ENCODE data around the gene TNPO1.
"Not testable (repeated sequence)": the region's sequence is repeated elsewhere in the genome, so short reads cannot be mapped to it uniquely, and the experiment has no call there.

Gene TNPO1

DNA sequence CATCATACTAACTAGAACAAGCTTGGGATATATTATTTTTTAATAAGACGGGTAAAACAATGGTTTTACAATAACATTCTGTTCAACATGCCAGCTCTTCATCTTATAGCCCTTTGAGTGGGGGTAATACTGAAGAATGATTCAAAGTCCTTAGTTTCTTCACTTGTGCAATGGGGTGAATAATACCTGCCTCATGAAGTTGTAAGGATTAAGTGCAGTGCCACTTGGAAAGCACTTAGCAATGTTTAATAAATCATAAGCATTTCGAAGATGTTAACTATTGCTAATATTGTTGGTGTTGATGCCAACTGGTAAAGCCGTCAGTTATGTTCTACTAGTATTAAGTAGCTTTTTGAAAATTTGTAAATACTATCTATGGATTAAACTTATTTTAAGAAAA, 38.0 kb downstream of the TNPO1 start:
- no peak for DNase-seq (ENCODE audit: low read depth in 2 of 2)

GRCh38 chr5:72855821-72856220, 39.4 kb downstream of the TNPO1 start:
- DNase-seq (ENCODE audit: low read depth in 2 of 2) = no peak

DNA sequence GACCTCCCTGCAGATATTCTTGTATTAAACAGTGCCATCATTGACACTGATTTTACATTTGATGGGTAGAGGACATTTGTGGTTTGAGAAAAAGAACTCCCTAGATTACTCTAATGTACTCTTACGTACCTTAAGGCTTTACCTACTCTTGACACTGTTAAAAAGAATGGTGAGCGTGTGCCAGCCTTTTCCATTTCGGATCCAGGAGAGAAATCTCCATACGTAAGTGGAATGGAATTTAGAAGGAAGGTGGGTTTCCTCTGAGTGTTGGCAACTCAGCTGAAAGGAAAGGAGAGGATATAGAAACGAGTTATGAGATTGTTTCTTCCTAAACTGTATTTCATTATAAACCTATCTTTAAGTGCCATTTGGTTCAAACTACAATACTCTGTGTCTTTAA, 40.9 kb downstream of the TNPO1 start:
- DNase-seq (ENCODE audit: low read depth in 2 of 2) = no peak

DNA sequence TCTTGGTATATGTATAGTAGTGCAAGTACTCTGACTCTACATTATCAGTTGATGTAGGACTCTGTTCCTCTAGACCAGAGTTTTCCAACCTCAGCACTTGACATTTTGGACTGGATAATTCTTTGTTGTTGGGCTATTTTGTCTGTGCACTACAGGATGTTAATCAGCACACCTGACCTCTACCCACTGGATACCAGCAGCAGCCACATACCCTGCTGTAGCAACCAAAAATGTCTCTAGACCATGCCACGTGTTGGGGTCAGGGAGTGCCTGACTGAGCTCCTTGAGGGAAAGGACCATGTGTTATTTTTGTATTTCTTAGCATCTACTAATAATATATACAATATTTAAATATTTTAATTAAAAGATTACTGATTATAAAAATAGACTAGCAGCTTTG, 42.7 kb downstream of the TNPO1 start:
- no peak for DNase-seq (ENCODE audit: low read depth in 2 of 2)

DNA sequence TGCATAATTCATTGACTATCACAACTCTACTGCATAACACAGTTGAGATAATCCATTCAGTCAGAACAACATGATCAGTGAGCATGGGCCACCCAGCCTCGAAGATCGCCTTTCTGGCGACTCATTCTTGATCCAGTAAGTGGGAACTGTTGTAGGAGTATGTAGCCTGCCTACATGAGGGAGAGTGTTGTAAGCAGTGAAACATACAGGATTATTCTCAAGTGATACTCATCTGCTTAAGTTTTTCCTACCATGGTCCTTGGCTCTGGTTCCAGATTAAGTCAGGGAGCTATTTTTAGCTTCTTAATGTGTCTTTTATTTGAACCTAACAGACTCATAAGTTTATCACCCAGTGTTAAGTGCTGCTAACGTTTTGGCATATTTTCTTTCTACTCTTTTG, 44.0 kb downstream of the TNPO1 start:
- DNase-seq (ENCODE audit: low read depth in 2 of 2) = no peak

GRCh38 chr5:72871366-72872024, 55.0 kb downstream of the TNPO1 start:
- no peak for DNase-seq (ENCODE audit: low read depth in 2 of 2)

- no peak for DNase-seq (ENCODE audit: low read depth in 2 of 2)
Observed at GRCh38 chr5:72878854-72879253, 62.4 kb downstream of the TNPO1 start.

DNA sequence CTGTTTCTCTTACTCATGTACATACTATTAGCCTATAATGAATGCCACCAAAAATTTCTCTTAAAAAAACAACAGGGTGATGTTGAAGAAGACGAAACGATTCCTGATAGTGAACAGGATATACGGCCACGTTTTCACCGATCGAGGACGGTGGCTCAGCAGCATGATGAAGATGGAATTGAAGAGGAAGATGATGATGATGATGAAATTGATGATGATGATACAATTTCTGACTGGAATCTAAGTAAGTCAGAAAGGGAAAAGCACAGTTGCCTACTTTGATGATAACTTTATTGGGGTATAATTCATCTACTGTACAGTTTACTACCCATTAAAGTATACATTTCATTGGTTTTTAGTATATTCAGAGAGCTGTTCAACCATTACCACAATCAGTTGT, 66.5 kb downstream of the TNPO1 start:
- DNase-seq (ENCODE audit: low read depth in 2 of 2) = no peak

GRCh38 chr5:72883850-72884249, 67.4 kb downstream of the TNPO1 start:
- no peak for DNase-seq (ENCODE audit: low read depth in 2 of 2)

GRCh38 chr5:72884892-72885291, 68.4 kb downstream of the TNPO1 start:
- DNase-seq (ENCODE audit: low read depth in 2 of 2) = no peak

DNA sequence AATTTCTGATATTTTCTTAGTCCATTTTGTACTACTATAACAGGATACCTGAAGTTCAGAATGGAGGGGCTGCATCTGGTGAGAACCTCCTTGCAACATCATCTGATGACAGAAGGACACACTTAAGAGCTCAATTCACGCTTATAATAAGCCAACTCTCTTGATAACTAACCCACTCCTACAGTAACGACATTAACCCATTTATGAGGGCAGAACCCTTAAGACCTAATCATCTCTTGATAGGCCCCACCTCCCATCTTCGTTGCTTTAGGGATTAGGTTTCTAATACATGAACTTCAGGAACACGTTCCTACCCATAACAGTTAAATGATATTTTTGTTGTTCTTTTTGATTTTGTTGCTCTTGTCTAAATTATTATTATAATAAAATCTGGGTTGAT, 69.4 kb downstream of the TNPO1 start:
- DNase-seq (ENCODE audit: low read depth in 2 of 2) = no peak

GRCh38 chr5:72888595-72888994, 72.1 kb downstream of the TNPO1 start:
- DNase-seq (ENCODE audit: low read depth in 2 of 2) = no peak

DNA sequence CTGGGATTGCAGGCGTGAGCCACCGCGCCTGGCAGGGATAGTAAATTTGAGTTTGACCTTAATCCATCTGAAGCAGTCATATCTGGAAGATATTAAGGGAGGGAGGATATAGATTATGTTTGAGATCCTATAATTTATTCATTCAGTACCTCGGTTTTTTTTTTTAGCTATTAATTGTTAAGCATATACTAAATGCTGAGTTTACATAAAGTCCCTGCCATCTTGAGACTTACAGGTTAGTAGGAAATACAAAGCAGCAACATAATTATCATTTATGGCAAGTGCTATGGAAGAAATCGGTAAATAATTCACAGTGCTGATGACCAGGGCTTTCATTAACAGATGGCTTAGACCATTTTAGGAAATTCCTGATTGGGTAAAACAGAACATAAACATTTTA, 72.9 kb downstream of the TNPO1 start:
- DNase-seq (ENCODE audit: low read depth in 2 of 2) = no peak

DNA sequence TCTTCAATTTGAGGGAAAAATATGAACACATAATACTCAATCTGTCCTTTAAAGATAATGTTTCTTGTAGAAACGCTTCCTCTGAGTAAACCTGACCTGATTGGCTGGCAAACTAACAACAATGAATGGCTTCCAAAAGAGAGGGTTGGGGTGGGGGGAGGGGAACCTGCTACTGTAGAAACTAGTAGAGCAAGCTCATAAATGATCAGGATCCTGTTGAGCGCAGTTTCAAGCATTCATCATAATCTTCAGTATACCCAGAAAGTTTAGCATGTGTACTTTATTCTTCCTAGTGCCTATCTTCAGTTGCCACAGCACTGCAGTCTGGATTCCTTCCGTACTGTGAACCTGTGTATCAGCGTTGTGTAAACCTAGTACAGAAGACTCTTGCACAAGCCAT, 76.4 kb downstream of the TNPO1 start:
- DNase-seq (ENCODE audit: low read depth in 2 of 2) = no peak

GRCh38 chr5:72895758-72896157, 79.3 kb downstream of the TNPO1 start:
- no peak for DNase-seq (ENCODE audit: low read depth in 2 of 2)

GRCh38 chr5:72906806-72907205, 90.3 kb downstream of the TNPO1 start:
- no peak for DNase-seq (ENCODE audit: low read depth in 2 of 2)

GRCh38 chr5:72908664-72909063, 92.2 kb downstream of the TNPO1 start:
- DNase-seq (ENCODE audit: low read depth in 2 of 2) = no peak

DNA sequence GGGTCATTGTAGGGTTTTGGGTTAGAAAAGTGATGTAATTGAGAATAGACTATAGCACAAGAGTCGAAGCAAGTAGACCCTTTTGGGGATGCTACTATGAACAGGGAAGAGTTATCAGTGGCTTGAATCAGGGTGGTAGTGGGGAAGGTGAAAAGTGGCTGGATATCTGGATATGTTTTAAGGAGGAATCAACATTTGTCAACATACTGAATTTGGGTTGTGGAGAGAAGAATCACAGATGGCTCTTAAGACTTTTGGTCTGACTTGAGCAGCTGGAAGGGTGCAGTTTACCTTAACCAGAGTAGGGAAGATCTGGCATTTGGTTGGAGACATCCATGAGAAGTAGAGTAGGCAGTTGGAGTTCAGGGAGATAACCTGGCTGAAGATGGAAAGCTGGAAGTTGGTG, 100.9 kb downstream of the TNPO1 start:
- no peak for DNase-seq (ENCODE audit: low read depth in 2 of 2)

DNA sequence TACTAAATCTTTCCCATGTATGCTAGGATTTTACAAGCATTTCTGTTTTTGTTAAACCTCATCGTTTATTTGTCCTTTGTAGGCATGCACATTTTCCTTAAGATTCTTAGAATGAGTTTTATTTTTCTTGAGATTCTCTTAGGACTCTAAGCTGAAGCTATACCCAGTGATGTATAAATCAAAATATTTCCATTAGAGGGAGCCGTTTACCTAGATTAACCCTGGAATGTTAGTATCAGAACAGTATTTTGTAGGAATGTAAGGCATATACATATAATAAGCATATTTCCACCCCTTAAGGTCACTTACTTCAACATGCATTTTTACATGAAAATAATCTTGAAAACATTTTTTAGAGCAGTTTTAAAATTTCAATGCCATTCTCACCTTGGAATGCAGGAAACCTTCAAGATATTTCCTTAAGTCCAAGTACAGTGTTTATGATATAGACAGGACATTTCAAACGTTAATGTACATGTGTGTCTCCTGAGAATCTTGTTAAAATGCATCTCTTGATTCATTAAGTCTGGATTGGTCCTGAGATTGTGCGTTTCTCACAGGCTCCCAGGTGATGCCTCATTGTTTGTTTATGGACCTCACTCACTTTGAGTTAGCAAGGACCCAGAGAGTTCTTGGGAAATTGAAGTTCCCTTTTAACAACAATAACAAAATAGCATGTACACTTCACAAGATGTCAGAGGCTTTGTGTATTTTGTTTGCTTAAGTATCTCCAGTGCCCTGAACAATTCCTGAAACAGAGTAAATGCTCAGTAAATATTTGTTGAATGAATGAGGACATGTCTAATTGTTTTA, 104.4 kb downstream of the TNPO1 start:
- no peak for DNase-seq (ENCODE audit: low read depth in 2 of 2)

- DNase-seq (ENCODE audit: low read depth in 2 of 2) = no peak
Observed at GRCh38 chr5:72921886-72922285, 105.4 kb downstream of the TNPO1 start.

DNA sequence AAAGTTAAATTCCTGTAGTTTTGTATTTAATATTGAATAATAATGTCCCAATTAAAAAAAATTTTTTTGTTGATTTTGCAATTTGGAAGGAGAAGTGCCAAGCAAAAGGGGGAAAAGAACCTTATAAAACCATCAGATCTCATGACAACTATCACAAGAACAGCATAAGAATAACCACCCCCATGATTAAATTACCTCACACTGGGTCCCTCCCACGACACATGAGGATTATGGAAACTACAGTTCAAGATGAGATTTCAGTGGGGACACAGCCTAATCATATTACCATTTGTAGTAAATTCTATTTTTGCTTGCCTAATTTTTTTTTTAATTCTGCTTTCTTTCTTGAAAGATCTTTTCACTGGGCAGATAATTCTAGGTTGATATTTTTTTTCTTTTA, 106.0 kb downstream of the TNPO1 start:
- no peak for DNase-seq (ENCODE audit: low read depth in 2 of 2)

GRCh38 chr5:72925336-72926010, 109.0 kb downstream of the TNPO1 start:
- no peak for DNase-seq (ENCODE audit: low read depth in 2 of 2)

DNA sequence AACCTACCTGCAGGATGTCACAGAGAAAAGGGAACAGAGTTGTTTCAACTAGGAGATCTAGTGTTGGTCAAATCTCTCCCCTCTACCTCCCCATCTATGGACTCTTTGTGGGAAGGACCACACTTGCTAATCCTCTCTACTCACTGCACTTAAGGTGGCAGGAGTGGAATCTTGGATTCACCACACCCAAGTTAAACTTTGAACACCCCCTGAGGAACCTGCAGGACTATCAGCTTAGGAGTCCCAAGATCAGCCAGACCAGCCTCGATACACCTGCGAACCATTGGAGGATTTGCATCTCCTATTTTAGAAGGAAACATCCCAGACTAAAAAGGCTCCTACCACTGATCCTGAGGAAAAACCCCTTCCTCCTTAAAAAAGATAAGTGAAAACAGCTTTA, 116.2 kb downstream of the TNPO1 start:
- not testable (repeated sequence) for DNase-seq (ENCODE audit: low read depth in 2 of 2)
